Keratinocyte (primary cell): ENCODE results near the gene BRSK1.

ENCODE experiments used
- EZH2 ChIP-seq: IDR thresholded peaks from one replicate; pipeline ENCODE4 v1.6.1; 2012; ENCODE audit warnings: inconsistent platforms, mild to moderate bottlenecking, low read length, moderate library complexity
- TF ChIP-seq, protein P1 (sequence below), 3 experiments: IDR thresholded peaks in 1 of 3; conservative IDR thresholded peaks in 1 of 3; optimal IDR thresholded peaks in 1 of 3; 2 replicates in 2 of 3; 3 replicates in 1 of 3; pipeline versions ENCODE3 to v1.5.1; 2011; ENCODE audit warnings: low read length in 3 of 3, mild to moderate bottlenecking in 3 of 3, moderate library complexity in 2 of 3, control low read depth in 1 of 3, inconsistent platforms in 1 of 3; ENCODE audit not compliant: insufficient read depth in 2 of 3; ENCODE audit errors: extremely low read depth in 1 of 3

DNA sequence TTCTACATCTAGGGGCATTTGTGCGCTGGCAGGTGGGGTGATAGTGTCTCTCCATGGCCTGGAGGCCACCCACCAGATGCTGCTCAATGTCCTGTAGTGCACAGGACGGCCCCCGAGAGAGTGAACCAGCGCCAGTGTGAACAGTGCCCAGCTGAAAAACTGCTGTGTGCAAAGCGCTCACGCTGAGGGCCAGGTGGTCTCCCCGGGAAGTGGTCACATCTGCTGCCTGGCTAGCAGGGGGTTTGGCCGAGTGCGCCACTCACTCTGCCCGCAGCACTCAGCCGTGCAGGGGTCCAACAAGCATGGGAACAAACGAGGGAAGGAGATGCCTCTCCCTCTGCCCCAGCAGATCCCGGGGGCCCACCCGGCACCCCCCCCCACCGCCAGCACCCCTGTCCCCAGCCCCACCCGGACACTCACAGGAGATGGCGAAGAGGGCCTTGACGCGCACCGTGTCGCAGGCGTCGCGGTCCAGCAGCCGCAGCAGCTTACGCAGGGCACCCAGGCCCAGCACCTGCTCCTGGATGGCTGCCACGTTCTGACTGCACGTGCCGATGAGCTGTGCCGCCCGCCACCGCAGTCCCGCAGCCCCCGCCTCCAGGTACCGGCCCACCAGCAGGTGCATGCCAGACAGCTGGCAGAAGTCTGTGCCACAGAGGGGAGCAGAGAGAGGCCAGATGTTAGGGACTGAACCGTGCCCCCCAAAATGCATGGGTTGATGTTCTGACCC, 9.7 kb upstream of the BRSK1 start:
- TF ChIP-seq, protein P1, sequence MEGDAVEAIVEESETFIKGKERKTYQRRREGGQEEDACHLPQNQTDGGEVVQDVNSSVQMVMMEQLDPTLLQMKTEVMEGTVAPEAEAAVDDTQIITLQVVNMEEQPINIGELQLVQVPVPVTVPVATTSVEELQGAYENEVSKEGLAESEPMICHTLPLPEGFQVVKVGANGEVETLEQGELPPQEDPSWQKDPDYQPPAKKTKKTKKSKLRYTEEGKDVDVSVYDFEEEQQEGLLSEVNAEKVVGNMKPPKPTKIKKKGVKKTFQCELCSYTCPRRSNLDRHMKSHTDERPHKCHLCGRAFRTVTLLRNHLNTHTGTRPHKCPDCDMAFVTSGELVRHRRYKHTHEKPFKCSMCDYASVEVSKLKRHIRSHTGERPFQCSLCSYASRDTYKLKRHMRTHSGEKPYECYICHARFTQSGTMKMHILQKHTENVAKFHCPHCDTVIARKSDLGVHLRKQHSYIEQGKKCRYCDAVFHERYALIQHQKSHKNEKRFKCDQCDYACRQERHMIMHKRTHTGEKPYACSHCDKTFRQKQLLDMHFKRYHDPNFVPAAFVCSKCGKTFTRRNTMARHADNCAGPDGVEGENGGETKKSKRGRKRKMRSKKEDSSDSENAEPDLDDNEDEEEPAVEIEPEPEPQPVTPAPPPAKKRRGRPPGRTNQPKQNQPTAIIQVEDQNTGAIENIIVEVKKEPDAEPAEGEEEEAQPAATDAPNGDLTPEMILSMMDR (optimal IDR thresholded peaks at IDR 0.05 in 1 of 3, IDR thresholded peaks at IDR 0.05 in 1 of 3, conservative IDR thresholded peaks at IDR 0.05 in 1 of 3; ENCODE audit: extremely low read depth in 1 of 3, insufficient read depth in 2 of 3, low read length in 3 of 3): no peak
- TF ChIP-seq EZH2: no peak
